Endothelial cell of umbilical vein (primary cell): Measurements from ENCODE around the gene HSPA2. TPM values are rescaled to one million over a fixed set of nuclear protein-coding genes. Genes with fewer than 3 reads are reported as not detected.

Source experiments
- BruUV-seq: library from RNA; stranded (reverse); fragments of 400-500 nt; replicated peaks from 2 replicates; lab custom pipeline; 2021; lab: Mats Ljungman, UMichigan
- CTCF ChIA-PET: fragments of 300-600, 350-600 bp; sonication (Branson Sonifier 250); formaldehyde crosslinking; loops from one replicate; lab custom pipeline; 2021; ENCODE audit warnings: antibody characterized with exemption, inconsistent platforms; lab: Charles Lee
- POLR2A ChIA-PET: fragments of 300-600, 350-600 bp; sonication (Branson Sonifier 250); formaldehyde crosslinking; loops from one replicate; lab custom pipeline; 2021; ENCODE audit warnings: antibody characterized with exemption, inconsistent platforms; lab: Charles Lee
- DNase-seq: peaks from one replicate; pipeline ENCODE4 v3.0.0-alpha.2; 2011; ENCODE audit warnings: low read depth, low spot score
- FAIRE-seq: peaks from 2 replicates; lab custom pipeline; 2011; peaks lifted over from hg19 to GRCh38; lab: Jason Lieb, UNC
- H2AFZ ChIP-seq: 2 replicates; pipeline ENCODE4 v1.6.0; 2012; ENCODE audit warnings: low read depth, low read length, control low read depth, inconsistent platforms
- H3K27ac ChIP-seq: 2 replicates; pipeline ENCODE4 v1.5.1; 2011; ENCODE audit warnings: low read depth, mild to moderate bottlenecking, control low read depth, low read length, moderate library complexity; ENCODE audit not compliant: insufficient read depth
- H3K27me3 ChIP-seq, 2 experiments: 2 replicates each; pipeline versions ENCODE4 v1.6.0 to v1.6.1; 2011; ENCODE audit warnings: low read length in 2 of 2, mixed read lengths in 1 of 2; ENCODE audit not compliant: control insufficient read depth in 2 of 2, insufficient read depth in 2 of 2
- H3K36me3 ChIP-seq, 2 experiments: 2 replicates in 1 of 2; 3 replicates in 1 of 2; pipeline ENCODE4 v1.5.1; 2011; ENCODE audit warnings: low read length in 2 of 2, mild to moderate bottlenecking in 1 of 2, moderate library complexity in 1 of 2; ENCODE audit not compliant: control insufficient read depth in 2 of 2, insufficient read depth in 2 of 2; ENCODE audit errors: extremely low read depth in 1 of 2
- H3K4me1 ChIP-seq: 3 replicates; pipeline ENCODE4 v1.5.1; 2011; ENCODE audit warnings: mild to moderate bottlenecking, low read length; ENCODE audit not compliant: control insufficient read depth, insufficient read depth; ENCODE audit errors: extremely low read depth
- H3K4me2 ChIP-seq: 2 replicates; pipeline ENCODE4 v1.6.1; 2011; ENCODE audit warnings: low read length, control low read depth, mixed read lengths; ENCODE audit not compliant: insufficient read depth
- H3K4me3 ChIP-seq, 3 experiments: fragments of 200-600 bp in 1 of 3; sonication (generic), shearing (Covaris generic) in 1 of 3; replicated peaks in 1 of 3; 2 replicates each; pipeline ENCODE4 v1.5.1; 2011 to 2016; ENCODE audit warnings: control low read depth in 3 of 3, low read length in 3 of 3, mild to moderate bottlenecking in 2 of 3, inconsistent platforms in 1 of 3, low read depth in 1 of 3, moderate library complexity in 1 of 3; ENCODE audit not compliant: insufficient read depth in 1 of 3
- H3K79me2 ChIP-seq: 2 replicates; pipeline ENCODE4 v1.6.0; 2012; ENCODE audit warnings: low read length, inconsistent platforms; ENCODE audit not compliant: control insufficient read depth, insufficient read depth
- H3K9ac ChIP-seq: replicated peaks from 2 replicates; pipeline ENCODE3; 2011; ENCODE audit warnings: low read length, control low read depth; ENCODE audit not compliant: insufficient read depth; ENCODE audit errors: extremely low read depth
- H3K9me1 ChIP-seq: replicated peaks from 3 replicates; pipeline ENCODE4 v1.6.0; 2011; ENCODE audit warnings: mild to moderate bottlenecking, low read length; ENCODE audit not compliant: control insufficient read depth, insufficient read depth; ENCODE audit errors: extremely low read depth
- H3K9me3 ChIP-seq: replicated peaks from 2 replicates; pipeline ENCODE4 v1.5.1; 2012; ENCODE audit warnings: low read length, inconsistent platforms; ENCODE audit not compliant: control insufficient read depth, insufficient read depth
- H4K20me1 ChIP-seq: replicated peaks from 2 replicates; pipeline ENCODE3; 2011; ENCODE audit warnings: mild to moderate bottlenecking, low read length; ENCODE audit not compliant: control insufficient read depth, insufficient read depth; ENCODE audit errors: extremely low read depth
- EZH2 ChIP-seq: IDR thresholded peaks from 2 replicates; pipeline ENCODE4 v1.6.1; 2012; ENCODE audit warnings: borderline replicate concordance, low read depth, mild to moderate bottlenecking, moderate library complexity, low read length, inconsistent platforms; ENCODE audit not compliant: severe bottlenecking
- FOS ChIP-seq: IDR thresholded peaks from 2 replicates; pipeline ENCODE4 v1.6.1; 2011; ENCODE audit warnings: mild to moderate bottlenecking, low read length, moderate library complexity, borderline replicate concordance; ENCODE audit not compliant: insufficient read depth
- GATA2 ChIP-seq: IDR thresholded peaks from 2 replicates; pipeline ENCODE4 v1.7.0; 2011; ENCODE audit warnings: low read depth, mild to moderate bottlenecking, moderate library complexity, mixed read lengths, low read length; ENCODE audit not compliant: insufficient read length, insufficient read depth
- JUN ChIP-seq: IDR thresholded peaks from 2 replicates; pipeline ENCODE4 v1.6.1; 2011; ENCODE audit warnings: borderline replicate concordance, low read depth; ENCODE audit not compliant: insufficient read length, insufficient read depth
- MYC ChIP-seq: IDR thresholded peaks from one replicate; pipeline ENCODE4 v1.6.1; 2011; ENCODE audit warnings: mild to moderate bottlenecking, low read depth, low read length
- POLR2A ChIP-seq: IDR thresholded peaks from 2 replicates; pipeline ENCODE4 v1.6.1; 2012; ENCODE audit warnings: low read depth, mild to moderate bottlenecking, control low read depth, low read length
- POLR2AphosphoS5 ChIP-seq: IDR thresholded peaks from 2 replicates; pipeline ENCODE4 v1.6.1; 2012; ENCODE audit warnings: low read depth, mild to moderate bottlenecking, control low read depth, low read length, moderate library complexity; ENCODE audit not compliant: insufficient read depth
- dilution Hi-C: fragments of 300-500 bp; cut with MboI; formaldehyde crosslinking; loops from one replicate; pipeline ENCODE4 v1.15.0; 2019; ENCODE audit warnings: low sequenced_read_pairs; ENCODE audit not compliant: extremely low pct_ligation_motif_present
- intact Hi-C: fragments of 100-400 bp; cut with micrococcal nuclease; formaldehyde crosslinking; loops from one replicate; pipeline ENCODE4 v1.10.0; 2022
- polyA plus RNA-seq, 4 experiments: library from polyadenylated mRNA; depleted of rRNA in 3 of 4; stranded (reverse) in 3 of 4; unstranded in 1 of 4; fragments of >200 nt; gene quantifications; 2 replicates each; pipeline versions ENCODE4 v1.2.1 to v1.2.3, GENCODE V29; 2011 to 2012; ENCODE audit warnings: missing spikeins in 1 of 4
- total RNA-seq: library from RNA; stranded (reverse); gene quantifications from 2 replicates; pipeline ENCODE4 v1.2.3, GENCODE V29; 2021
- TF ChIP-seq, protein P1 (sequence below), 2 donors: IDR thresholded peaks; 1 replicate in 1 of 2; 2 replicates in 1 of 2; pipeline ENCODE4 v1.5.1; 2011; ENCODE audit warnings: low read length in 2 of 2, mild to moderate bottlenecking in 2 of 2, moderate library complexity in 2 of 2, control low read depth in 1 of 2, inconsistent platforms in 1 of 2, low read depth in 1 of 2; ENCODE audit not compliant: insufficient read depth in 1 of 2; ENCODE audit errors: extremely low read depth in 1 of 2
- TF ChIP-seq, protein P2 (sequence below): IDR thresholded peaks from 2 replicates; pipeline ENCODE4 v1.6.1; 2011; ENCODE audit not compliant: insufficient read depth, insufficient read length

HSPA2 gene
- total and polyA plus RNA-seq, 2 donors (not counting 3 experiments of a cell fraction or from before 2014, with no cell fraction given): 5.3 to 11.4 TPM

DNA sequence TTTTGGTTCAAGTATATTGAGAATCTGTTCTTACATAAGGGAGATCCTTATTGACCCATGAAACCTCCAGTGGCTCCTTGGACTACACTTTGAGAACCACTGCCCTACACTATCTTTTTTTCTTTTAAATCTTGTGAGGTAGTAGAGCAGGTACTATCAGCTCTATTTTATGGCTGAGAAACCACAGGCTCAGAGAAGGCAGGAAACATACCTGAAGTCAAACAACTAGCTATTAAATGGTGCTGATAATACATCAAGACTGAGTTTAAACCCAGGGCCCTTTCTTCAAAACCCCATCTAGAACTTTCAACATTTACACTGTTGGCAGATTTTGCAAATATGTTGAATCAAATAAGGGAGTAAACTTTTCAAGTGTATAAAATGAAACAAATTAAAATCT lies 43.8 kb upstream of the HSPA2 start:
- intact Hi-C loops (no loop called here), dilution Hi-C loops (no loop called here)
- H3K4me2 ChIP-seq: no peak overlapping the region
- no peaks in the 10 kb centered on the region for H3K9me1 ChIP-seq
- BruUV-seq: no TSS peak
- H3K27ac ChIP-seq: no peak overlapping the region
- H3K36me3 ChIP-seq: no peaks in the 10 kb centered on the region
- FAIRE-seq (no peak), DNase-seq (no peak)
- H3K9ac ChIP-seq: no peak overlapping the region
- no peak overlapping the region for H3K4me3 ChIP-seq
- H3K79me2 ChIP-seq: peaks cover under 1% of the 10 kb centered on the region
- no peak overlapping the region for H2AFZ ChIP-seq
- H3K27me3 ChIP-seq: no peaks in the 10 kb centered on the region
- H3K9me3 ChIP-seq: no peaks in the 10 kb centered on the region
- H3K4me1 ChIP-seq: peaks cover 9% of the 10 kb centered on the region
- TF ChIP-seq GATA2: no peak
- ChIA-PET CTCF (interaction anchor here (0.9 to 2.8 kb wide), 7 partner anchors 10 to 67 kb away, joined by 3 to 9 read pairs (median 3); partner anchors contain the start of gene HSPA2), POLR2A (interaction anchor here (0.9 kb wide), 1 partner anchor 44 kb away, joined by 3 read pairs; the partner anchor contains the start of gene HSPA2)
- H4K20me1 ChIP-seq: no peaks in the 10 kb centered on the region

DNA sequence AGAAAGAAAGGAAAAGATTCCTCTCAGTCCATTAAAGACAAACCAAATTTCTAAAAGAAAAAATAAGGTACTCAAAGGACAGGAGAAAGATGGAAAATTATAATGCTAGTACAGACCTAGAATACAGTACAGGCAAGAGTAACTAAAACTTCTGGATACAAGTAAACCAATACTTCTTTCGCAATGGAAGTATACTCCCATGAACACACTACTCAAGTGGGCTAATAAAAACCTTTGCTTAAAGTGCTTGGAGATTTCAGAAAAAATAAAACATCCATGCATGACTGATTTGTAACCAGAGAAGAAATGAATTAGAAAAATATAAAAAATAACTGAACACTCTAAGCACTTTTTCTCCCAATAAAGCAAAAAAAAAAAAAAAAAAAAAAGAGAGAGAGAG lies 40.5 kb upstream of the HSPA2 start:
- ChIA-PET POLR2A (no interaction called here), CTCF (no interaction called here)
- Histone ChIP-seq H3K9ac (no peak overlapping the region), H3K36me3 (no peaks in the 10 kb centered on the region), H3K27ac (no peak overlapping the region), H4K20me1 (no peaks in the 10 kb centered on the region), H3K9me1 (no peaks in the 10 kb centered on the region), H2AFZ (no peak overlapping the region), H3K79me2 (peaks cover 12% of the 10 kb centered on the region), H3K4me2 (no peak overlapping the region), H3K9me3 (no peaks in the 10 kb centered on the region), H3K4me1 (peaks cover 21% of the 10 kb centered on the region), H3K27me3 (no peaks in the 10 kb centered on the region), H3K4me3 (no peak overlapping the region)
- FAIRE-seq (no peak), DNase-seq (no peak)
- no TSS peak for BruUV-seq
- intact Hi-C loops (loop anchor here (10.0 kb wide), 1 partner anchor 855 kb away; the partner anchor contains the start of gene WDR89), dilution Hi-C loops (no loop called here)
- no peak for TF ChIP-seq EZH2
- TF ChIP-seq, protein P1, sequence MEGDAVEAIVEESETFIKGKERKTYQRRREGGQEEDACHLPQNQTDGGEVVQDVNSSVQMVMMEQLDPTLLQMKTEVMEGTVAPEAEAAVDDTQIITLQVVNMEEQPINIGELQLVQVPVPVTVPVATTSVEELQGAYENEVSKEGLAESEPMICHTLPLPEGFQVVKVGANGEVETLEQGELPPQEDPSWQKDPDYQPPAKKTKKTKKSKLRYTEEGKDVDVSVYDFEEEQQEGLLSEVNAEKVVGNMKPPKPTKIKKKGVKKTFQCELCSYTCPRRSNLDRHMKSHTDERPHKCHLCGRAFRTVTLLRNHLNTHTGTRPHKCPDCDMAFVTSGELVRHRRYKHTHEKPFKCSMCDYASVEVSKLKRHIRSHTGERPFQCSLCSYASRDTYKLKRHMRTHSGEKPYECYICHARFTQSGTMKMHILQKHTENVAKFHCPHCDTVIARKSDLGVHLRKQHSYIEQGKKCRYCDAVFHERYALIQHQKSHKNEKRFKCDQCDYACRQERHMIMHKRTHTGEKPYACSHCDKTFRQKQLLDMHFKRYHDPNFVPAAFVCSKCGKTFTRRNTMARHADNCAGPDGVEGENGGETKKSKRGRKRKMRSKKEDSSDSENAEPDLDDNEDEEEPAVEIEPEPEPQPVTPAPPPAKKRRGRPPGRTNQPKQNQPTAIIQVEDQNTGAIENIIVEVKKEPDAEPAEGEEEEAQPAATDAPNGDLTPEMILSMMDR (IDR thresholded peaks at IDR 0.05; ENCODE audit: extremely low read depth in 1 of 2, insufficient read depth in 1 of 2, low read depth in 1 of 2, low read length in 2 of 2): no peak
- TF ChIP-seq POLR2A: no peak
- TF ChIP-seq POLR2AphosphoS5: no peak
- TF ChIP-seq JUN: no peak
- no peak for TF ChIP-seq MYC
- TF ChIP-seq GATA2: no peak
- TF ChIP-seq, protein P2, sequence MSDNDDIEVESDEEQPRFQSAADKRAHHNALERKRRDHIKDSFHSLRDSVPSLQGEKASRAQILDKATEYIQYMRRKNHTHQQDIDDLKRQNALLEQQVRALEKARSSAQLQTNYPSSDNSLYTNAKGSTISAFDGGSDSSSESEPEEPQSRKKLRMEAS: no peak
- TF ChIP-seq FOS: no peak
